Fibroblast of upper back skin (primary cell): ENCODE results near the gene CHRM1.

Experiments used
- DNase-seq: peaks from one replicate; pipeline ENCODE4 v3.0.0-alpha.2; 2013

CHRM1 gene

DNA sequence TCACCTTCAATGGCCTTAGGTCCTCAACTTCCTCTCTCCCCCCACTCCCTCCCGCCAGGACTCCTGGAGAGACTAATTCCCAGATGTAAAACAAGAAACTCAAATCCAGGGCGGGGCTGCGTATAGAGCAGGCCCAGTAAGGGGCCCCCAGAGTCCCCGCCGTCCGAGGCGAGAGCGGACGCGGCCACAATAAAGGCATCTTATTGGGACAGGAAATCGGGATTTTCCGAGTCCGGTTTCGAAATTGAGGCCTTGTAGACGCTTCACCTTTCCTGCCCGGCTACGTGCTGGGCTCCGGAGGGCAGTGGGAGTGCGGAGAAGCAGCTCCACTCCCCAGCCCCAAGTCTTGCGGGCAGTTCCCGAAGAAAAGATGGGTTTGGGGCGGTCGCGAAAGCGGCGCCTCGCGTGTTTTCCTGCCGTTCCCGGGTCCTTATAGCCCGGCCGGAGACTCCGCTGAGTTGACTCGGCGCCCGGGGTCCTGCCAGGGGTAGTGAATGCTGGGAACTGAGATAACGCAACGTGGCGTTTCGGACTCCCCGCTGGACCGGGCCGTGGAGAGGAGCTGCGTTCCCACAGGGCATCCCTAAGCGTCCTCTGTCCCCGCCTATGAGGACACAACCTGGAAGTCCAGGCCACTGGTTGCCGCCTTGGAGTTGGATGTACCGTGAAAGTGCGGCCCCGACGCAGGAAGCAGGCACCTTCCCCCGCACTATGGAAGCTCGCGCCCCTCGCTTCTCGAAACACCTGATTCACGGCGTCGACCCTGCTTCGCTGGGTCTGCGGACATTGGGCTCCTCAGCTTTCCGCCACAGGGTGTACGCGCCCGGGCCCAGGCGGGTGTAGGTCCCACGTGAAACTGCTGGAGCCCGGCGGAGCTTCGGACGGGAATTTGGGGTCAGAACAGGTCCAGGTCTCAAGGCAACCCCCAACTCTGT lies 4.8 kb upstream of the CHRM1 start:
- no peak for DNase-seq

DNA sequence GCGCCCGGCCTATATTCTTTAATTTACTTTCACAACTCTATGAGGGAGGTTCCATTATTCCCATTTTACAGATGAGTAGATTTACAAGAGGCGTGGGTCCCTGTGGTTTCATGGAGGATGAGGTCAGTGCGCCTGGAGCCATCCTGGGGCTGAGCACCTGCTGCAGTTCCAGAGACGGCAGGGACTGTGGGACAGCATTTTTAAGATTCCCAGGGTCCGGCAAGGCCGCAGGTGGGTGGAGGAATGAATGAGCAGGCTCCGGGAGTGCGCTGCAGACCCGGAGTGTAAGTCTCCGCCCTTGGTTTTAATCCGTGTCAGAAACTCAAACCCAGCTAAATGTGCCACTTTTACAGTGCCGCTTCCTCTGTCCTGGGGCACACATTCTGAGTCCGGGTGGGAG lies 4.1 kb upstream of the CHRM1 start:
- no peak for DNase-seq

DNA sequence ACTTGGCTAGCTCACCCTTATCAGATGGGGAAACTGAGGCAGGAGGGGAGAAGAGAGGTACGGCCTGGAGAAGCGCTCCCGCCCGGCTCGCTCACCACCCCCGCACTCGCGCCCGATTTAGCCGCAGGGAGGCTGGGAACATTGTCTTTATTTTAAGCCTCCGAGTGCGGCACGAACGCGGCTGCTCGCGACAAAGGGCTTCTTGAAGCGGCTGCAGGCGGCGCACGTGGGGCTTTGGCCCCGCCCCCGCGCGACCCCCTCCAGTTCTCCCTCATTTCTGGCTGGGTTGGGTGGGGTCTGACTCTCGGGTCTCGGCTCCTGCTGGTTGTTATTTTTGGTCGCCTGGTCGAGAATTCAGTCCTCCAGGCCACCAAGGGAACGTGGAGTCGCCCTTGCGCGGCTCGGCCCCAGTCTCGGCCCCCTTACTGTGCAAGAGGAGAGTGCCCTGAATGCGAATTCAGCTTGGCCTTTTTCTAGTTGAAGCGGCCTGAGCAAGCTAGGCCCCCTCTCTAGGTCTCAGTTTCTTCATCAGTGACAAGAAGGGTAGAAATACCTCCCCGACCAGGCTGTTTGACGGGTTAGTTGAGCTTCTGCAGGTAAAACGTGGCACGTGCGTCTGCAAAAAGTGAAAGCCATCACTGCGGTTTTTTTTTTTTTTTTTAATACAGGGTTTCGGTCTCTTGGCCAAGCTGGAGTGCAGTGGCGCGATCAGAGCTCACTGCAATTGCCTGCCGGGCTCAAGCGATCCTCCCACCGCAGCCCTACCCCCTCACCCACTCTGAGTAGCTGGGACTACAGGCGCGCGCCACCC lies 2.6 kb upstream of the CHRM1 start:
- DNase-seq: no peak

DNA sequence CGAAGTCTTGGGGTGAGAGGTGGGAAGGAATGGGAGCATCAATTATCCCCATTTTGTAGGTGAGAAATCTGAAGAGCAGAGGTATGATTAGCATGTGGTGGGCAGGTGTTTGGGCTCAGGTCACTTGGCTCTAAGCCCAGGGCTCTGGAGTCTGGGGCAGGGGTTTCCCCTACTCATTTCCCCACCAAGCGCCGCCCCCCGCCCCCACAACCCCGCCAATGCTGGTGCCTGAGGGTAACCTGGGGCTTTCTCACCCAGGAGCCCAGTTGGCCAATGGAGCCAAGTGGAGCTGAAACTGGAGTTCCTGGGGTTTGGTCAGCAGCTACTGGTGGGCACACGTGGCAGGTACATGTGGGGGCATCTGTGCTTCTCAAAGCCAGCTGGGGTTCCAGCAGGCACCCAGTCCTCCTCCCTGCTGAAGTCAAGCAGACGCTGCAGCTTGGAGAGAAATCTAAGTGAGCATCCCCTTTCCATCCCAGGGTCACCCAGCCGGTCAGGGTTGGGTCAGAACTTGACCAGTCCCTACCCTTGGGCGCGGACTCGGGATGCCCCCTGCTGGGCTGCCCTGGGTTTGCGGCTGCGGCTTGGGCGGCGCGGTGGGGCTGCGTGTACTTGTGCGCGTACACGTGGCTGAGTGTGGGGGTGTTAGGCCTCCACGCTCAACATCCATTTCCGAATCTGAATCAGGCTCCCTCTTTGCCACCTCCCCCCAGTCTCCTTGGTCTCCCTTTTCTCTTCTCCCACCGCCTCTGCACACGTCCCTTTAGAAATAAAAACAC lies 1.7 kb upstream of the CHRM1 start:
- DNase-seq: no peak

DNA sequence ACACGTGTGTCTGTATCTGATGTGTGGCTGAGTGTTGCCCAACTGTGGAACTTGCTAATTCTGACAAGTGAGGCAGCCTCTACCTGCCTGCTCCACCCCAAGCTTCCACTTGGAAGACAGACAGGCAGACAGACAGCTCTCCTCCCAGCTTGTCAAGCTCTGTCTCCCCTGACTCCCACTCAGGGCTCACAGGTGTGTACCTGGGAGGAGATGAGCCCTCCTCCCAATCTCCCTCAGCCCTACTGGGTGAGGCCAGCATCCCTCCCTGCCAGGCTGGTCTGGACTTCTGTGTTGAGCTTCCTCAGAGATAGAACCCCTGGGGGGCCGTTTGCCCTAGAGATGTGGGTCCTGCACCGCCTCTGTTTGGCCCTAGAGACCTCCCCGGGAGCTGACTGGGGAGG lies 1.0 kb upstream of the CHRM1 start:
- DNase-seq: no peak

DNA sequence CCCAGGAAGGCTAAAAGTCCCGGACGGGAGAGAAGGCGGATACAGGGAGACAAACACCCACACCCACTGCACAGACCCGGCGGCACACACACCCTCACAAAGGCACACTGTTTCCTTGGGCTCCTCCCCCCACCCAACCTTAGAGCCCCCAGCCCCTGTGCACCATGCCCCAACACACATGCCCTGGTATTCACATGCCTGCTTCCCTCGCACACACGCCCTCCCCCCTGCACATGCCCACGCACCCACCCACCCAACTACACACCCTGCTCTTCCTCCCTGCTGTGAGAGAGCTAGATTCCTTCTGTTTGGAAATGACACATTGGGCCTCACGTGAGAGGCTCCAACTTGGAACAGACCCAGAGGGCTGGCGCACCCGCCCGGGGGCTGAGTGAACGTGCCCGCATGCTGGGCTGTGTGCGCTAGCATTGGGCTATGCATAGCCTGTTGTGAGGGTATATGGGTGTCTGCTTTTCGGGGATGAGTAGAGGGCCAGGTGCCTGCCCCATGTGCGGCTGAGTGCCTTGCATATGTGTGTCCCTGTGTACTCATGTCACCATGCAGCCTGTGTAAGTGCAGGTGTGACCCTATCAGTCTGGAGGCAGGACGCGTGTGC lies 518 bp upstream of the CHRM1 start:
- DNase-seq: no peak

DNA sequence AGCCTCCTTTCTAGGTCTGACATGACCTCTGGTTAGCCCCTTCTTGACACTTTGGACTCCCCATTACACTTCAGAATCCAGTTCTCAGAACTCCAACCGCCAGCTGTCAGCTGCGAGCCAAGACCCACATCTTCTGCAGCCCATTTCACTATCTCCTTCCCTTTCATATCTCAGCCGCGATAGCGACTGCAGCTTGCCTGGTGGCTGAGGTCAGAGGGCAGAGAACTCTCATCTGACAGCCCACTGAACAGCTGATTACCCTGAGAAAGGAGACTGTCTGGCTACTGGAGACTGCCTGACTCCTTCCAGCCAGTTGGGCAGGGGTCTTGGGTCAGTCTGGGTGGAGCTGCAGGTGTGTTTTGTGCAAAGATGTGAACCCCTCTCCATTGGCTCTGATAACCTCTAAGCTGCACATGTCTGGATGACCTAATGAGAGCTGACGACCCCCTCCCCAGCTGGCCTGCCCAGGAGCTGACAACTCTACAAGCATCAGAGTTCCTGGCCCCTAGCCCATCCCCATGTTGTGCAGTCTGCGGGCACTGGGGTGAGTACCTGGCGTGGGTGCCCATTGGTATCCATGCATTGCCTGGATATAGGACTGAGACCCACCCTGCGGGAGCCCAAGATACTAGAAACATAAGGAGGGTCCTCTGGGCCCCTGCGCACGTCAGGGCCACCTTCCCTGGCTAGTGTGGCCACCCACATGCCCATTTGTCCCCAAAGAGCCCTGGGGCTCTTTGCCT lies 1.1 kb downstream of the CHRM1 start:
- no peak for DNase-seq

DNA sequence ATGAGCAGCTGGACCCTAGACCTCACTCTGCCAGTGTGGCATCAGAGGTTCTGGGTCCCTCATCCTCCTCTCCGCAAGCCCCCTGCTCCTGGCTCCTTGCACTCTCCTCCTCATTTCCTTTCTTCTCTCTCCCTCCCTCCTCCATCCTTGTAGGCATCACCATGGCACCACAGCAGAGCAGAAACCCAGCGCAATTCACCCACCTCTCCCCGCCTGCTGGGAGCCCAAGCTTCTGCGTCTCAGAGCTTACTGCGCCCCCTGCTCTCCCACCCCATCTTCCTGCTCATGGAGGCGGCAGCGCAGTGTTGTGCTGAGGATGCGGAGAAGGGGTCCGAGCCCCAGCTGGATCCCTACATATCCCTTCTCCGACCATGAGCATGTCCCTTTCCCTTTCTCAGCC lies 1.7 kb downstream of the CHRM1 start:
- DNase-seq: no peak

DNA sequence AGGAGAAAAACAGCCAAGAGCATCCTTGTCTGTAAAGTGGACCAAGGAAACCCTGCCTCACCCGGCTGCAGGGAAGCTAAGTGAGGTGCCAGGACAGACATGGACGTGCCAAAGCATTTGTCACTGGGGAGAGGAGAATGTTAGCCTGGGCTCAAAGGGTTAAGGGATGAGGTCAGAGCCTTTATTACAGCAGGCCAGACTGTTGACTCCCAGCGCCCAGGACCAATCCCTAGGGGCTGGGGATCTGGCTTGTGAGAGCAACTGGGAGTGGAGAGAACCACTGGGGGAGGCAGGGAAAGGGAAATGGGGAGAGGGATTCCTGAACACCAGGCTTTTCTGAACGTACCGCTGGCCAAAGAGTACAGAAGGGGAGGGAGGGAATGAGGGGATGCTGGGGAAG lies 2.6 kb downstream of the CHRM1 start:
- no peak for DNase-seq

DNA sequence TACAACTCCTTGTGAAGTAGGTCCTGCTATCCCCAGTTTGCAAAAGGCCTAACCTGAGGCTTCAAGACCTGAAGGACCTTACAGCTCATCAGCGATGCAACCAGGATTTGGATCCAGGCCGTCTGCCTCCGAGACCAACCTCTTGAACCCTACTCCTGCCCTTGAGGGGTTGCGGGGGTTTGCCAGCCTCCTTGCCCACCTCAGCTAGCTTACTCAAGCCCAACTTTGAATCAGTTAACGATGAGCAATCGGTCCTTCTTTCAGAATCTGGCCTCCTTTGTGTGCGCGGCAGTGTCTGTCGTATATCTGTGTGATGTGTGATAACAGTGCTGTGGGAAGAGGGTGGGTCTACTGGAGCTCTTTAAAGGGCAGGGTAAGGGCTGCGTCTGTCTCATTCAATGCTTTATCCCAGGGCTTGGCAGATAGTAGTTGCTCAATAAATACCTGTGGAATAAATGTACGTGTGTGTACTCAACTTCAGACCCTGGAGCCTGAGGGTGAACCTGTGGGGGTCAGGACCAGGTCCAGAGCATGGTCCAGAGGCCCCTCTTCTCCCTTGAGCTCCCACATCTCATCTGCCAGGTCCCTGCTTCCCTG lies 3.2 kb downstream of the CHRM1 start:
- DNase-seq: no peak

DNA sequence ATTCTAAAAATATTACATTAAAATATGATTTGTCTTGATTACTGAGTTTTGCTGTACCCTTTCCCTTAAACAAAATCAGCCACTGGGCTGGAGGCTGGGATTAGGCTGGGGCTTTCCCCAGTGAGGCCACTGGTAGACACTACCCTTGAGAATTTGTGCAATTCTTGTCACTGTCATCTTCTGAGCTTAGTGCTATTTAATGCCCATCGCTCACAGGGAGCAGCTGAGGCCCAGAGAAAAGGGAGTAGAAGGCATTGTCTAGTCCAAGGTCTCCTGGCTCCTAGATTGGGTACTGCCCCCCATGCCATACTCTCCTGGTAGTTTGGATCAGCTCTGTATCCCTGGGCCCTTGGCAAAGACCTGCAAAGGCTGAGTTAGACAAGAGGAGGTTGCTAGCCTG lies 6.7 kb downstream of the CHRM1 start:
- no peak for DNase-seq

DNA sequence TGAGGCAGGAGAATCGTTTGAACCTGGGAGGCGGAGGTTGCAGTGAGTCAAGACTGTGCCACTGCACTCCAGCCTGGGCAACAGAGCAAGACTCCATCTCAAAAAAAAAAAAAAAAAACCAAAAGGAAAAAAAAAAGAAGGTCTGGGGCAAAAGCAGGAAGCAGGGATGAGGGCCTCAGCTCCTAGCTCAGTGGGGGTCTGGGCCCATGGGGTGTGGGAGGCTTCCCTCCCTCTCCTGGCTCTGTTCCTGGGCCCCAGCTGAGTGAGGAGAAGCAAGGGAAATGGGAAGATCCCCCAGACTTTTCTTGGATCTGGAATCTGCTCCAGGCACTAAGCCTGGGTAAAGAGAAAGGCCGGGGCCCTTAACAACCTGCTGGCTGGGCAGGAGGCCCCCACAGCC lies 8.9 kb downstream of the CHRM1 start:
- DNase-seq: no peak

DNA sequence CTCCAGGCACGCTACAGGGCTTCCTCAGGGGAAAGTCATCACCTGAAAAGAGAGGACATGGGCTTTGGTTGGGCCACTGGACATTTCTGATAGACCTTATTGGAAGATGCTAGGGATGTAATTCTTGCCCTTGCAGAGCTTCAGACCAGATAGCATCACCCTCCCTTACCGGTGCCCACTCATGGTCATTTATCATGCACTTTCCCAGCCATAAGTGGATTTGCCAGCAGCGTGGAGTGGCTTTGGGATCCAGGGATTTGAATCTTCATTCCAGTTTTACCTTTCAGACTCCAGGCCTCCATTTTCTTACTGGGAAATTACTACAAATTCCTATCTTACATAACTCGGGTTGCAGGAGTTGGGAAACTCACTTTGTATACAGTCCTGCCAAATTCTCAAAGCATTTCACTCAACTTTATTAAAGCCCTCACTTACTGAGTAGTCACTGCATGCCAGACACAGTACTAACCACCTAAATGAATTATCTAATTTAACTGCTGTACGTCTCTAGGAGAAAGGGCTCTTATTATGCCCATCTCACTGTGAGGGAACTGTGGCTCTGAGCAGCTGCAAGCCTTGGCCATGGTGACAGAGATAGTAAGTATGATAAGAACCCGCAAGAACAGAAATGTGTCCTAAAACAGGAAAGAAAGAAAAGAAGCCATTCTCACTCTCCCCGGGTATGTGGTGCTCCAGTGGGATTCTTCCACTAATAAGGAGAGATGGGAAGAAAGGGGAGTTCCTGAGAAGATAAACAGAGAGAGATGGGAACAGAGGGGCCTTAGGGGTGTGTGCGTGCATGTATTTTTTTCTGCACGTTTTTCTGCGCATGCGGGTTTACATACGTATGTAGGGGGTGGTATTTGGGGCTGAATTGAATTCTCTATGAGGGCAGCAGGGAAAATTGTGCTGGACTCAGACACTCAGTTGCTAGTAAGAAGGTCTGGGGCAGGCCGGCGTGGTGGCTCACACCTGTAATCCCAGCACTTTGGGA lies 9.7 kb downstream of the CHRM1 start:
- DNase-seq: no peak

DNA sequence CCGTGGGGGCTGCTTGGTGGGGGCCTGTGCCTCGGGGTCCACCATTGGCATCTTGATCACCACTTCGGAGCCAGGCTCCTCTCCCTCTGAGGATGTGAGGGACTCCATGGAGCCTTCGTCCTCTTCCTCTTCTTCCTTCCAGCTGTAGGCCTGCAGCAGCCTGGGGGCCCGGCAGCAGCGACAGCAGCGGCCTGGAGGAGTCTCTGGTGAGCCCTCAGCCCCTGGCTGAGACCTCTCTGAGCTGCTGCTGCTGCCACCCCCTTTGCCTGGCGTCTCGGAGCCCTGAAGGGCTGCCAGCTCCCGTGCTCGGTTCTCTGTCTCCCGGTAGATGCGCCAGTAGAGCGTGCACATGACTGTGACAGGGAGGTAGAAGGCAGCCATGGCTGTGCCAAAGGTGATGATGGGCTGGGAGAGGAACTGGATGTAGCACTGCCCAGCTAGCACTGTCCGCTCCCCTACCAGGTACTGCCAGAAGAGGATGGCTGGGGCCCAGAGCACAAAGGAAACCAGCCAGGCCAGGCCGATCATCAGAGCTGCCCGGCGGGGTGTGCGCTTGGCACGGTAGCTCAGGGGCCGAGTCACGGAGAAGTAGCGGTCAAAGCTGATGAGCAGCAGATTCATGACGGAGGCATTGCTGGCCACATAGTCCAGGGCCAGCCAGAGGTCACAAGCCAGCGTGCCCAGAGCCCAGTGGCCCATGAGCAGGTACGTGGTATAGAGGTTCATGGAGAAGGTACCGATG lies 10.9 kb downstream of the CHRM1 start:
- no peak for DNase-seq

DNA sequence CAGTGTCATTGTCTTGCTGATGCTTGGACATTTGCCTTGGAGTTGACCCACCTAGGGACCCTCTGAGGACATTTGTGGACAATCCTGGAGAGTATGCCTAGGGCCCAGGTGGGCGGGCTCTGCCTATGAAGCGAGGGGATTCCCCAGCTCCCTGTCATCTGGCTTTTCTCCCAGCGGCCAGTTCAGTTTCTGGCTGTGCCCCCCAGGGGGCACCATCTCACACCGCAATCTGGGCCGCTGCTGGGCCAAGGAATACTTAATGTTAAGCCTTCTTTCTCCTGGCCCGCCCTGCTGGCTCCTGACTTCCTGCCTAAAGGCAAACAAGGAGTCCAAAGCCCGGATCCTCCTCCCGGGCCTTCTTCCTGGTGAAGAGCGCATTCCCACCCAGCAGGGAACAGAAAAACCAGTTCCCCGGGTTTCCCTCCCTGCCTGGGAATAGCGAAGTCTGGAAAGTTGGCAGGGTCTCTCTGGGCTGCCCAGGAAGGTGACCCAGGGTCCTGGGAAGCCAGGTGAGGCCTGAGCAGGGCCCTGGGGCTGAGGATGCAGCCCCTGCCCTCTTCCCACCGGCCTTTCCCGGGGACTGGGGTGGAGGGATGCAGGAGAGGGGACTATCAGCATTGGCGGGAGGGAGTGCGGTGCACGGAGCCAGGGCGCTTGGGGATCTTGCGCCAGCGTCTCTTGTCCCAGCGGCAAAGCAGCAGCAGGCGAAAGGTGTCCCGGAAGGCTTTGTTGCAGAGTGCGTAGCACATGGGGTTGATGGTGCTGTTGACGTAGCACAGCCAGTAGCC lies 11.9 kb downstream of the CHRM1 start:
- DNase-seq: peak; percentile 69

DNA sequence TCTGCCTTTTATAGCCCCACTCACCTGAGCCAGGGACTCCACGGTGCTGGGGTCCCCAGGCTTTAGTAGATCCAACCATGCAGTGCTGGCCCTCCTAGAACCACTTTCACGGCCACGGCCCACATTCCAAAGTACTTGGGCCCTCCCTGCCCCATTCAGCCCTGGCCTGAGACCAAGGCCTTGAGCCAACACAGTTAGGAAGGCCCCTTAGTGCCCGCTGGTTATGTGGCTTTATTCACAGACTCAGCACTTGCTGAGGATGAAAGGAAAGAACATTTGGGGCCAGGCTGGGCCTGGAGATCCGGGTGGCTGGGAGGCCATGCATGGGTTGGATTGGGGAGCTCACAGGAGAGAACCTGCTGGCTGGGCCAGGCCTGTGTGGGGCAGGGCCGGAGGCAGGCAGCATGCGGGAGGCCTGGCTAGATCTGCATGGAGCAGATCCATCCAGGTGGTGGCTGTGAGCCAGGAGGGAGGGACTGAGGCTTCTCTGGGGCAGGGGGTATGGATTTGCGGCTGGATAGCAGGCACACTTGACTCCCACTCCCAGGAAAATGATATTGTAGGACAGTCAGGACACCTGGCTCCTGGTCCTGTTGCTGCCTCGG lies 12.6 kb downstream of the CHRM1 start:
- no peak for DNase-seq

DNA sequence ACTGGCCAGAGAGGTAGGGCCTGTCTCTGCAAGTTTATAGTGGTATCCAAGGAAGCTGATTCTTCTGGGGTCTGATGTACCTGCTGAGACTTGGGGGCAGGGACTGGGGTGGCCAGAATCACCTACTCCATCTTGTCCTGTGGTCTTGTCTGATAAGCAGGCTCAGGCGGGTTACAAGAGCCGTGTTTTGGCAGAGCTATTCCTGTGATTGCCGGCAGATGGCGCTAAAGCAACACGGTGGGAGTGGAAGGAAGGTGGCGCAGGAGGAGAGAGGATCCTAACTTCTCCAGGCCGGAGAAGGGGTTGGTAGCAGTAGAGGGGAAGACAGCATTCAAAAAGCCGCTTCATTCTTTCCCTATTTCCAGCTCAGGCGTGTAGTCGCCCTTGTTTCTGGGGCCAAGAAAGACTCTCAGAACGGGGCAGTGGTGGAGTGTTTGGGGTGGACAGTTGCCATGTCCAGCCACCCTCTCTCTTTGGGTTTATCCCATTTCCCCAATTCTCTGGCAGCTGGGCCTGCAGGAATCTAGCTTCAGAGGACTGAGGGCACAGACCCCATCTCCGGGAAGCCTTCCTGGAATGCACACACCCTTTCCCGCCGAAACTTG lies 15.1 kb downstream of the CHRM1 start:
- peak; percentile 79 for DNase-seq

DNA sequence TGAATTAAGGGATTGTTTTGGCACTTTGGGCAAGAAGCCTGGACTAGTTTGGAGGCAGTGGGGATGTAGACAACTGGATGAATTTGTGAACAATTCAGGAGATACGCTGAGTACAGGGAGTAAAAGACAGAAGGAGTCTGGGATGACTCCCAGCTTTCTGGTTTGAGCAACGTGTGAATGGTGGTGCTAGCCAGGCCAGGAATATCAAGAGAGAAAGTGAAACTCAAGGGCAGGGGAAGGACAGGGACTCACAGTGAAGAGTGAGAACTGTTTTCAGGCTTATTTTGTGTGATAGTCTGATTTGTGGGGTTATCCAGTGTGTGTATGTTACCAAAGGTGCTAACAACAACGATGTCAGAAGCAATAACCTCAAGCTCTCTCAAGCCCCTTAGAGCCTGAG lies 15.9 kb downstream of the CHRM1 start:
- DNase-seq: no peak
